Measurements from ENCODE around the gene MYT1. TPM values are rescaled to one million over a fixed set of nuclear protein-coding genes. Genes with fewer than 3 reads are reported as not detected.

MYT1 gene
- total RNA-seq, 2 donors from 2014 or later, result 0.19 to 0.22 TPM

GRCh38 chr20:64151633-64152530 lies 12.4 kb upstream of the MYT1 start:
- Histone ChIP-seq H3K27me3 (no peaks in the 10 kb centered on the region), H3K9ac (ENCODE audit: low read depth in 2 of 2, low read length in 2 of 2) (no peak overlapping the region), H3K4me1 (no peaks in the 10 kb centered on the region), H3K27ac (no peak overlapping the region), H3K4me3 (no peak overlapping the region), H3K9me3 (no peaks in the 10 kb centered on the region), H3K36me3 (no peaks in the 10 kb centered on the region)
- intact Hi-C loops (cut with DNase I), result no loop called here
- TF ChIP-seq CTCF (IDR thresholded peaks at IDR 0.05), result no peak
- no peak for DNase-seq

GRCh38 chr20:64152906-64153305 lies 11.3 kb upstream of the MYT1 start:
- Histone ChIP-seq H3K27ac (no peak overlapping the region), H3K4me1 (no peaks in the 10 kb centered on the region), H3K4me3 (no peak overlapping the region), H3K27me3 (no peaks in the 10 kb centered on the region), H3K9ac (ENCODE audit: low read depth in 2 of 2, low read length in 2 of 2) (no peak overlapping the region), H3K9me3 (no peaks in the 10 kb centered on the region), H3K36me3 (no peaks in the 10 kb centered on the region)
- no peak for TF ChIP-seq CTCF (IDR thresholded peaks at IDR 0.05)
- intact Hi-C loops (cut with DNase I), result no loop called here
- DNase-seq, result no peak

GRCh38 chr20:64153410-64153809 lies 10.8 kb upstream of the MYT1 start:
- DNase-seq, result no peak
- H3K36me3 ChIP-seq, result no peaks in the 10 kb centered on the region
- H3K9me3 ChIP-seq, result no peaks in the 10 kb centered on the region
- no peaks in the 10 kb centered on the region for H3K27me3 ChIP-seq
- TF ChIP-seq CTCF (IDR thresholded peaks at IDR 0.05), result no peak
- H3K4me1 ChIP-seq, result no peaks in the 10 kb centered on the region
- H3K4me3 ChIP-seq, result no peak overlapping the region
- H3K9ac ChIP-seq (ENCODE audit: low read depth in 2 of 2, low read length in 2 of 2), result no peak overlapping the region
- no peak overlapping the region for H3K27ac ChIP-seq
- intact Hi-C loops (cut with DNase I), result no loop called here

- DNase-seq, result no peak
- H3K9me3 ChIP-seq, result no peaks in the 10 kb centered on the region
- H3K36me3 ChIP-seq, result no peaks in the 10 kb centered on the region
- H3K27me3 ChIP-seq, result no peaks in the 10 kb centered on the region
- H3K4me3 ChIP-seq, result no peak overlapping the region
- no peak overlapping the region for H3K9ac ChIP-seq (ENCODE audit: low read depth in 2 of 2, low read length in 2 of 2)
- no peak for TF ChIP-seq CTCF (IDR thresholded peaks at IDR 0.05)
- H3K27ac ChIP-seq, result no peak overlapping the region
- intact Hi-C loops (cut with DNase I), result no loop called here
- no peaks in the 10 kb centered on the region for H3K4me1 ChIP-seq
These were observed 10.2 kb upstream of the MYT1 start for GRCh38 chr20:64153861-64154589.

- no peak for TF ChIP-seq CTCF (IDR thresholded peaks at IDR 0.05)
- Histone ChIP-seq H3K9me3 (no peaks in the 10 kb centered on the region), H3K9ac (ENCODE audit: low read depth in 2 of 2, low read length in 2 of 2) (no peak overlapping the region), H3K27me3 (no peaks in the 10 kb centered on the region), H3K4me1 (no peaks in the 10 kb centered on the region), H3K27ac (no peak overlapping the region), H3K36me3 (no peaks in the 10 kb centered on the region), H3K4me3 (no peak overlapping the region)
- intact Hi-C loops (cut with DNase I), result no loop called here
- no peak for DNase-seq
These were observed 9.5 kb upstream of the MYT1 start for GRCh38 chr20:64154590-64155257.

All from colonic mucosa (tissue), 4 donors.